ENCODE data around the gene GLI1.

Gene GLI1

DNA sequence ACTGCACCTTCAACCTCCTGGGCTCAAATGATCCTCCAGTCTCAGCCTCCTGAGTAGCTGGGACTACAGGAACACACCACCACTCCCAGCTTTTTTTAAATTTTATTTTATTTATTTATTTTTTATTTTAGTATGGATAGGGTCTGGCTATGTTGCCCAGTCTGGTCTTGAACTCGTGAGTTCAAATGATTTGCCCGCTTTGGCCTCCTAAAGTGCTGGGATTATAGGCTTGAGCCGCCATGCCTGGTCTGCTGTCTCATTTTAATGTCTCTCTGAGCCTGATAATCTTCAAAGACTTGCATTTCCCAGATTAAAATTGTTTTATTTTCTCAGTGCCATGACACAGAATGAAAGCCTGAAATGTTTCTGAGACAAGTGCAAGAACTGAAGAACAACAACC lies 26.2 kb upstream of the GLI1 start (continued):
- TF ChIP-seq ZC3H10 (CRISPR knock-in tag; IDR thresholded peaks at IDR 0.05) (no peak), CSRNP3 (CRISPR knock-in tag; IDR thresholded peaks at IDR 0.05) (no peak), ZNF565 (CRISPR knock-in tag; conservative IDR thresholded peaks at IDR 0.05; ENCODE audit: low read depth) (no peak), SNAI2 (CRISPR knock-in tag; IDR thresholded peaks at IDR 0.05) (no peak)

GRCh38 chr12:57434517-57435223 lies 24.9 kb upstream of the GLI1 start, which contains the start of gene INHBC:
Gene INHBC, plus strand, starts transcription at chr12:57434784. Its CDS starts 103 bp downstream, at chr12:57434887.
- no peak for ATAC-seq
- TF ChIP-seq ZFP30 (CRISPR knock-in tag; IDR thresholded peaks at IDR 0.05) (no peak), OSR1 (CRISPR knock-in tag; IDR thresholded peaks at IDR 0.05) (no peak), ZC3H10 (CRISPR knock-in tag; IDR thresholded peaks at IDR 0.05) (no peak), ZNF8 (CRISPR knock-in tag; IDR thresholded peaks at IDR 0.05) (no peak), ESRRG (CRISPR knock-in tag; IDR thresholded peaks at IDR 0.05) (no peak)

- no peak for ATAC-seq
- TF ChIP-seq, protein P1, sequence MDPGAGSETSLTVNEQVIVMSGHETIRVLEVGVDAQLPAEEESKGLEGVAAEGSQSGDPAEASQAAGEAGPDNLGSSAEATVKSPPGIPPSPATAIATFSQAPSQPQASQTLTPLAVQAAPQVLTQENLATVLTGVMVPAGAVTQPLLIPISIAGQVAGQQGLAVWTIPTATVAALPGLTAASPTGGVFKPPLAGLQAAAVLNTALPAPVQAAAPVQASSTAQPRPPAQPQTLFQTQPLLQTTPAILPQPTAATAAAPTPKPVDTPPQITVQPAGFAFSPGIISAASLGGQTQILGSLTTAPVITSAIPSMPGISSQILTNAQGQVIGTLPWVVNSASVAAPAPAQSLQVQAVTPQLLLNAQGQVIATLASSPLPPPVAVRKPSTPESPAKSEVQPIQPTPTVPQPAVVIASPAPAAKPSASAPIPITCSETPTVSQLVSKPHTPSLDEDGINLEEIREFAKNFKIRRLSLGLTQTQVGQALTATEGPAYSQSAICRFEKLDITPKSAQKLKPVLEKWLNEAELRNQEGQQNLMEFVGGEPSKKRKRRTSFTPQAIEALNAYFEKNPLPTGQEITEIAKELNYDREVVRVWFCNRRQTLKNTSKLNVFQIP (CRISPR knock-in tag; IDR thresholded peaks at IDR 0.05; ENCODE audit: borderline replicate concordance, low read depth) = no peak
- TF ChIP-seq RARB (CRISPR knock-in tag; IDR thresholded peaks at IDR 0.05) = no peak
- TF ChIP-seq BACH2 (CRISPR knock-in tag; IDR thresholded peaks at IDR 0.05; ENCODE audit: borderline replicate concordance) = no peak
- TF ChIP-seq ARNTL (CRISPR knock-in tag; IDR thresholded peaks at IDR 0.05; ENCODE audit: borderline replicate concordance, low read depth) = no peak
- no peak for TF ChIP-seq ISL1 (CRISPR knock-in tag; IDR thresholded peaks at IDR 0.05)
- TF ChIP-seq TCF4 (CRISPR knock-in tag; IDR thresholded peaks at IDR 0.05; ENCODE audit: borderline replicate concordance) = no peak
- TF ChIP-seq PPARA (CRISPR knock-in tag; IDR thresholded peaks at IDR 0.05; ENCODE audit: borderline replicate concordance) = no peak
- no peak for TF ChIP-seq TOX (CRISPR knock-in tag; IDR thresholded peaks at IDR 0.05; ENCODE audit: borderline replicate concordance)
Observed at GRCh38 chr12:57435293-57435692, 24.3 kb upstream of the GLI1 start.

- ATAC-seq = no peak
- no peak for TF ChIP-seq ISL1 (CRISPR knock-in tag; IDR thresholded peaks at IDR 0.05)
- no peak for TF ChIP-seq RARB (CRISPR knock-in tag; IDR thresholded peaks at IDR 0.05)
- no peak for TF ChIP-seq ESRRG (CRISPR knock-in tag; IDR thresholded peaks at IDR 0.05)
- no peak for TF ChIP-seq ZNF8 (CRISPR knock-in tag; IDR thresholded peaks at IDR 0.05)
- no peak for TF ChIP-seq ZNF565 (CRISPR knock-in tag; conservative IDR thresholded peaks at IDR 0.05; ENCODE audit: low read depth)
- no peak for TF ChIP-seq ZNF70 (CRISPR knock-in tag; IDR thresholded peaks at IDR 0.05)
- no peak for TF ChIP-seq GLIS3 (CRISPR knock-in tag; IDR thresholded peaks at IDR 0.05)
- TF ChIP-seq, protein P2, sequence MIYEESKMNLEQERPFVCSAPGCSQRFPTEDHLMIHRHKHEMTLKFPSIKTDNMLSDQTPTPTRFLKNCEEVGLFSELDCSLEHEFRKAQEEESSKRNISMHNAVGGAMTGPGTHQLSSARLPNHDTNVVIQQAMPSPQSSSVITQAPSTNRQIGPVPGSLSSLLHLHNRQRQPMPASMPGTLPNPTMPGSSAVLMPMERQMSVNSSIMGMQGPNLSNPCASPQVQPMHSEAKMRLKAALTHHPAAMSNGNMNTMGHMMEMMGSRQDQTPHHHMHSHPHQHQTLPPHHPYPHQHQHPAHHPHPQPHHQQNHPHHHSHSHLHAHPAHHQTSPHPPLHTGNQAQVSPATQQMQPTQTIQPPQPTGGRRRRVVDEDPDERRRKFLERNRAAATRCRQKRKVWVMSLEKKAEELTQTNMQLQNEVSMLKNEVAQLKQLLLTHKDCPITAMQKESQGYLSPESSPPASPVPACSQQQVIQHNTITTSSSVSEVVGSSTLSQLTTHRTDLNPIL (CRISPR knock-in tag; IDR thresholded peaks at IDR 0.05; ENCODE audit: low read depth) = no peak
- no peak for TF ChIP-seq ZFP30 (CRISPR knock-in tag; IDR thresholded peaks at IDR 0.05)
- no peak for TF ChIP-seq CSRNP3 (CRISPR knock-in tag; IDR thresholded peaks at IDR 0.05)
- TF ChIP-seq TCF4 (CRISPR knock-in tag; IDR thresholded peaks at IDR 0.05; ENCODE audit: borderline replicate concordance) = no peak
- TF ChIP-seq ZC3H10 (CRISPR knock-in tag; IDR thresholded peaks at IDR 0.05) = no peak
- no peak for TF ChIP-seq SNAI2 (CRISPR knock-in tag; IDR thresholded peaks at IDR 0.05)
- no peak for TF ChIP-seq ZFP3 (CRISPR knock-in tag; IDR thresholded peaks at IDR 0.05)
Observed at GRCh38 chr12:57438400-57438799, 21.2 kb upstream of the GLI1 start.

GRCh38 chr12:57439762-57440266 lies 19.8 kb upstream of the GLI1 start:
- ATAC-seq = no peak
- TF ChIP-seq CSDC2 (CRISPR knock-in tag; IDR thresholded peaks at IDR 0.05) = no peak
- no peak for TF ChIP-seq RARB (CRISPR knock-in tag; IDR thresholded peaks at IDR 0.05)
- TF ChIP-seq ZNF565 (CRISPR knock-in tag; conservative IDR thresholded peaks at IDR 0.05; ENCODE audit: low read depth) = no peak
- no peak for TF ChIP-seq ISL1 (CRISPR knock-in tag; IDR thresholded peaks at IDR 0.05)
- TF ChIP-seq, protein P2 (CRISPR knock-in tag; IDR thresholded peaks at IDR 0.05; ENCODE audit: low read depth) = no peak
- TF ChIP-seq ESRRG (CRISPR knock-in tag; IDR thresholded peaks at IDR 0.05) = no peak
- TF ChIP-seq, protein P1 (CRISPR knock-in tag; IDR thresholded peaks at IDR 0.05; ENCODE audit: borderline replicate concordance, low read depth) = no peak
- TF ChIP-seq OSR1 (CRISPR knock-in tag; IDR thresholded peaks at IDR 0.05) = no peak
- TF ChIP-seq ZNF8 (CRISPR knock-in tag; IDR thresholded peaks at IDR 0.05) = no peak
- no peak for TF ChIP-seq ZC3H10 (CRISPR knock-in tag; IDR thresholded peaks at IDR 0.05)
- no peak for TF ChIP-seq PPARA (CRISPR knock-in tag; IDR thresholded peaks at IDR 0.05; ENCODE audit: borderline replicate concordance)
- TF ChIP-seq SNAI2 (CRISPR knock-in tag; IDR thresholded peaks at IDR 0.05) = no peak
- no peak for TF ChIP-seq ARNTL (CRISPR knock-in tag; IDR thresholded peaks at IDR 0.05; ENCODE audit: borderline replicate concordance, low read depth)

All from SK-N-SH treated with all-trans-retinoic acid at 6 μM for 48 hours (cell line).